KMS-11 (cell line): ENCODE measurements around the gene NEK2.
"Not testable (repeated sequence)": the region's sequence is repeated elsewhere in the genome, so short reads cannot be mapped to it uniquely, and the experiment has no call there.

Experiments used
- H2AFZ ChIP-seq: fragments of 200-600 bp; sonication (generic); 2 replicates; pipeline ENCODE4 v1.6.1; 2016; ENCODE audit warnings: antibody characterized with exemption, mixed run types, low read depth
- H3K27ac ChIP-seq: fragments of 200-600 bp; sonication (generic); 2 replicates; pipeline ENCODE4 v1.6.1; 2016; ENCODE audit warnings: mild to moderate bottlenecking, mixed run types
- H3K27me3 ChIP-seq: fragments of 200-600 bp; sonication (generic); 2 replicates; pipeline ENCODE4 v1.6.1; 2017; ENCODE audit warnings: mild to moderate bottlenecking, low read depth, mixed run types, moderate library complexity; ENCODE audit not compliant: insufficient read depth
- H3K36me3 ChIP-seq: fragments of 200-600 bp; sonication (generic); 2 replicates; pipeline ENCODE4 v1.6.1; 2017; ENCODE audit warnings: mild to moderate bottlenecking, mixed run types; ENCODE audit not compliant: insufficient read depth
- H3K4me1 ChIP-seq: fragments of 200-600 bp; sonication (generic); 2 replicates; pipeline ENCODE4 v1.6.1; 2016; ENCODE audit warnings: mild to moderate bottlenecking, low read depth, mixed run types; ENCODE audit not compliant: poor library complexity, severe bottlenecking
- H3K4me2 ChIP-seq: fragments of 200-600 bp; sonication (generic); 2 replicates; pipeline ENCODE4 v1.7.0; 2016; ENCODE audit warnings: mild to moderate bottlenecking, mixed run types
- H3K4me3 ChIP-seq: fragments of 200-600 bp; sonication (generic); IDR thresholded peaks from 2 replicates; pipeline ENCODE4 v1.6.1; 2017; ENCODE audit warnings: low read depth, low read length, mixed read lengths; ENCODE audit not compliant: insufficient read depth
- H3K79me2 ChIP-seq: fragments of 200-600 bp; sonication (generic); 2 replicates; pipeline ENCODE4 v1.6.1; 2016; ENCODE audit warnings: low read depth, mixed run types; ENCODE audit not compliant: insufficient read depth
- H3K9ac ChIP-seq: fragments of 200-600 bp; sonication (generic); 2 replicates; pipeline ENCODE4 v1.6.1; 2016; ENCODE audit warnings: mild to moderate bottlenecking, mixed run types
- H4K20me1 ChIP-seq: fragments of 200-600 bp; sonication (generic); 2 replicates; pipeline ENCODE4 v1.6.1; 2016; ENCODE audit warnings: mild to moderate bottlenecking, mixed run types; ENCODE audit not compliant: insufficient read depth
- TF ChIP-seq, protein P1 (sequence below): fragments of 200-600 bp; sonication (generic); conservative IDR thresholded peaks from 2 replicates; pipeline ENCODE4 v1.6.1; 2017; ENCODE audit warnings: low read depth, mild to moderate bottlenecking, antibody characterized with exemption, low read length, moderate library complexity, mixed read lengths

NEK2 gene

GRCh38 chr1:211638689-211639101, 36.7 kb downstream of the NEK2 start:
- Histone ChIP-seq H3K9ac (no peak overlapping the region), H3K27me3 (no peaks in the 10 kb centered on the region), H3K27ac (no peak overlapping the region), H4K20me1 (no peaks in the 10 kb centered on the region), H3K4me2 (no peak overlapping the region), H2AFZ (no peak overlapping the region), H3K79me2 (no peaks in the 10 kb centered on the region), H3K36me3 (no peaks in the 10 kb centered on the region), H3K4me3 (no peak overlapping the region), H3K4me1 (no peaks in the 10 kb centered on the region)
- TF ChIP-seq, protein P1, sequence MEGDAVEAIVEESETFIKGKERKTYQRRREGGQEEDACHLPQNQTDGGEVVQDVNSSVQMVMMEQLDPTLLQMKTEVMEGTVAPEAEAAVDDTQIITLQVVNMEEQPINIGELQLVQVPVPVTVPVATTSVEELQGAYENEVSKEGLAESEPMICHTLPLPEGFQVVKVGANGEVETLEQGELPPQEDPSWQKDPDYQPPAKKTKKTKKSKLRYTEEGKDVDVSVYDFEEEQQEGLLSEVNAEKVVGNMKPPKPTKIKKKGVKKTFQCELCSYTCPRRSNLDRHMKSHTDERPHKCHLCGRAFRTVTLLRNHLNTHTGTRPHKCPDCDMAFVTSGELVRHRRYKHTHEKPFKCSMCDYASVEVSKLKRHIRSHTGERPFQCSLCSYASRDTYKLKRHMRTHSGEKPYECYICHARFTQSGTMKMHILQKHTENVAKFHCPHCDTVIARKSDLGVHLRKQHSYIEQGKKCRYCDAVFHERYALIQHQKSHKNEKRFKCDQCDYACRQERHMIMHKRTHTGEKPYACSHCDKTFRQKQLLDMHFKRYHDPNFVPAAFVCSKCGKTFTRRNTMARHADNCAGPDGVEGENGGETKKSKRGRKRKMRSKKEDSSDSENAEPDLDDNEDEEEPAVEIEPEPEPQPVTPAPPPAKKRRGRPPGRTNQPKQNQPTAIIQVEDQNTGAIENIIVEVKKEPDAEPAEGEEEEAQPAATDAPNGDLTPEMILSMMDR = no peak

DNA sequence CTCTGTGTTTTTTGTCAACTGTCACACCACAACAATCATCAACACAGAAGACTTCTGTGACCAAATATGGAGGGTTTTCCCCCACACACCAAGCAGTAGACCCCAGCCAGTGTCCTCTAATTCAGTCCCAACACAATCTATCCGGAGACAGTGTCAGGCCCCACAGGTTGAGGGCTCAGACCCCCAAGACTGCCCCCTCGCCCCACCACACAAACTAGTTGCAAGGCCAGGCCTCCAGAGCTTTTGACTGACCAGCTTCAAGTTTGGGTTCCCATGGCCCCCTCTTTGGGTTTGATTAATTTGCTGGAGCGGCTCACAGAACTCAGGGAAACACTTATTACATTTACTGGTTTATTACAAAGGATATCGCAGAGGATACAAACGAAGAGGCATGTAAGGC, 37.2 kb downstream of the NEK2 start:
- H3K79me2 ChIP-seq = no peaks in the 10 kb centered on the region
- H4K20me1 ChIP-seq = no peaks in the 10 kb centered on the region
- no peak overlapping the region for H2AFZ ChIP-seq
- H3K4me1 ChIP-seq = peaks cover 2% of the 10 kb centered on the region
- TF ChIP-seq, protein P1 = no peak
- H3K27ac ChIP-seq = no peak overlapping the region
- no peaks in the 10 kb centered on the region for H3K27me3 ChIP-seq
- H3K4me3 ChIP-seq = no peak overlapping the region
- no peak overlapping the region for H3K9ac ChIP-seq
- H3K4me2 ChIP-seq = no peak overlapping the region
- no peaks in the 10 kb centered on the region for H3K36me3 ChIP-seq

- H3K4me3 ChIP-seq = no peak overlapping the region
- no peaks in the 10 kb centered on the region for H4K20me1 ChIP-seq
- no peak overlapping the region for H3K9ac ChIP-seq
- no peak overlapping the region for H3K27ac ChIP-seq
- no peaks in the 10 kb centered on the region for H3K27me3 ChIP-seq
- H2AFZ ChIP-seq = no peak overlapping the region
- TF ChIP-seq, protein P1 = no peak
- no peak overlapping the region for H3K4me2 ChIP-seq
- peaks cover 14% of the 10 kb centered on the region for H3K4me1 ChIP-seq
- H3K36me3 ChIP-seq = no peaks in the 10 kb centered on the region
- H3K79me2 ChIP-seq = no peaks in the 10 kb centered on the region
Observed at GRCh38 chr1:211637066-211637465, 38.4 kb downstream of the NEK2 start.

GRCh38 chr1:211636575-211637029, 38.8 kb downstream of the NEK2 start:
- H3K9ac ChIP-seq, H4K20me1 ChIP-seq, H2AFZ ChIP-seq, H3K79me2 ChIP-seq, H3K4me2 ChIP-seq, H3K27ac ChIP-seq, H3K36me3 ChIP-seq, H3K4me3 ChIP-seq, H3K27me3 ChIP-seq: not testable (repeated sequence)
- peaks cover 19% of the 10 kb centered on the region for H3K4me1 ChIP-seq

DNA sequence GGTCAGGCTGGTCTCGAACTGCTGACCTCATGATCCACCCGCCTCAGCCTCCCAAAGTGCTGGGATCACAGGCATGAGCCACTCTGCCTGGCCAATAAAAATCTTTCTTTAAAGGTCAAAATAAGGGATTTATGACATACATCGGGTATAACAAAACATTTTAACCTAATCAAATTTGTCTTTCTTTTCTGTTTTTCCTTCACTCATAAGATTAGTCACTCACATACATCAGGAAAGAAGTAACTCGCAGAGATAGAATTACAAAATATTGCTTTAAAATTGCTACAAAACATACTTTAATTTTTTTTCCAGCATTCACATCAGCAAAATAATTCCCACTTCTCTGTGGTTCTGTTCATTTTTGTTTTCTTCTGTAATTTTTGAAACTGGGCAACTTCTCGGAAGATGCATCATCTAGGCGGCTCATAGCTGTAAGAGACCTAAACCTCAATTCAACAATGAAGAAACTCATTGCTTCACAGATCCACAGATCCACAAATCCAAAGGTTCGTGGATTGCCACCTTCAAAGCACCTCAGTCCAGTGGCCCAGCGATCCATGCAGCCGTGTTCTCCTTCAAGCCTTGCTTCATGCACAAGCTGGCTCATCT, 39.7 kb downstream of the NEK2 start:
- Histone ChIP-seq H3K9ac (no peak overlapping the region), H3K36me3 (no peaks in the 10 kb centered on the region), H3K27me3 (no peaks in the 10 kb centered on the region), H3K79me2 (no peaks in the 10 kb centered on the region), H3K27ac (no peak overlapping the region), H2AFZ (no peak overlapping the region), H3K4me1 (peaks cover 20% of the 10 kb centered on the region), H3K4me2 (no peak overlapping the region), H3K4me3 (no peak overlapping the region), H4K20me1 (no peaks in the 10 kb centered on the region)
- TF ChIP-seq, protein P1 = no peak
